ENCODE measurements around the gene GIMAP7.

The GIMAP7 gene

DNA sequence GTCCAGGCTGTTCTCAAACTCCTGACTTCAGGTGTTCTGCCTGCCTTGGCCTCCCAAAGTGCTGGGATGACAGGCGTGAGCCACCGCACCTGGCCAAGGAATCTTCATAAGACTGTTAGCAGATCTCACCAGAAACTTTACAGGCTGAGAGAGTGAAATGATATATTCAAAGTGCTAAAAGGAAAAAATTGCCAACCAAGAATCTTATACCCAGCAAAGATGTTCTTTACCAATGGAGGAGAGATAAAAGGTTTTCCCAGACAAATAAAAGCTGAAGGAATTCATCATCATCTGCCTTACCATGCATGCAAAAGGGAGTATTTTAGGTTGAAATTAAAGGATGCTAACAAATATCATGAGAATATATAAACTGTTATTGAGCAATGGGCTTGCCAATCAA, 23.6 kb downstream of the GIMAP7 start:
- ATAC-seq = no peak
- Mint-ChIP-seq H3K36me3 (peaks cover 17% of the 10 kb centered on the region), H3K27me3 (peaks cover 39% of the 10 kb centered on the region), H3K9me3 (peaks cover 24% of the 10 kb centered on the region), H3K27ac (no peak overlapping the region), H3K4me3 (no peak overlapping the region), H3K4me1 (no peaks in the 10 kb centered on the region)

DNA sequence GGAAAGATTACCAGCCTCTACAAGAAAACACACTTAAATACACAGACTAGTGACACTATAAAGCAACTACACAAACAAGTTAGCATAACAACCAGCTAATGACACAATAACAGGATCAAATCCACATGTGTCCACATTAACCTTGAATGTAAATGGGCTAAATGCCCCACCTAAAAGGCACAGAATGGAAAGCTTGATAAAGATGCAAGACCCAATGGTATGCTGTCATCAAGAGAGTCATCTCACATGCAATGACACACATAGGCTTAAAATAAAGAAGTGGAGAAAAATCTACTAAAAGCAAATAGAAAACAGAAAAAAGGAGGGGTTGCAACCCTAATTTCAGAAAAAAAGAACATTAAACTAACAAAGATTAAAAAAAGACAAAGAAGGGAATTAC, 38.5 kb downstream of the GIMAP7 start:
- H3K36me3 Mint-ChIP-seq = no peaks in the 10 kb centered on the region
- peaks cover 26% of the 10 kb centered on the region for H3K9me3 Mint-ChIP-seq
- H3K27ac Mint-ChIP-seq = no peak overlapping the region
- no peak overlapping the region for H3K4me3 Mint-ChIP-seq
- no peaks in the 10 kb centered on the region for H3K4me1 Mint-ChIP-seq
- no peak for ATAC-seq
- H3K27me3 Mint-ChIP-seq = peaks cover 43% of the 10 kb centered on the region

DNA sequence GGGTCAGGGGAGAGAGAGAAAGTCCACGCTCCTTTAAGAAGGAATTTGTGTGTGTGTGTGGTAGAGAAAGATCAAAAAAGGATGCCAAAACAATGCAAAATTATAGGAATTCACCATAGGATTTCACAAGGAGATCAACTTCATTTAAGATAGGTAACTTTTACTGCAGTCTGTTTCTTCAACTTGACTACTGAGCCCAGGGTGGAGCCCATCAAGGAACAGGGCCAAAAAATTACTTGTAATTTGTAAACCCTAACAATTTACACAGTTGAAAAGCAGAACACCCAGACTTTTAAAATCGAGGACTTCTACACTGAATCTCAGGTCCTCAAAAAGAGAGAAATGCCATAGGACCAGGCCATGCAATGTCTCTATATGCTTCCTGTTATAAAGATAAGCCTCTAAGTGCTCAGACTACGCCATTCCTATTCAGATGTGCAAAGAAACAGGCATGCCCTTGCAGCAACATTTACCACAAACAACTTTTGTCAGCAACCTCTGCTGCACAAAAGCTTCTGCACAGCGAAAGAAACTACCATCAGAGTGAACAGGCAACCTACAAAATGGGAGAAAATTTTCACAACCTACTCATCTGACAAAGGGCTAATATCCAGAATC, 42.0 kb downstream of the GIMAP7 start:
- Mint-ChIP-seq H3K27ac (no peak overlapping the region), H3K9me3 (peaks cover 28% of the 10 kb centered on the region), H3K27me3 (peaks cover 35% of the 10 kb centered on the region), H3K4me3 (no peak overlapping the region), H3K36me3 (no peaks in the 10 kb centered on the region), H3K4me1 (no peaks in the 10 kb centered on the region)
- ATAC-seq = no peak

DNA sequence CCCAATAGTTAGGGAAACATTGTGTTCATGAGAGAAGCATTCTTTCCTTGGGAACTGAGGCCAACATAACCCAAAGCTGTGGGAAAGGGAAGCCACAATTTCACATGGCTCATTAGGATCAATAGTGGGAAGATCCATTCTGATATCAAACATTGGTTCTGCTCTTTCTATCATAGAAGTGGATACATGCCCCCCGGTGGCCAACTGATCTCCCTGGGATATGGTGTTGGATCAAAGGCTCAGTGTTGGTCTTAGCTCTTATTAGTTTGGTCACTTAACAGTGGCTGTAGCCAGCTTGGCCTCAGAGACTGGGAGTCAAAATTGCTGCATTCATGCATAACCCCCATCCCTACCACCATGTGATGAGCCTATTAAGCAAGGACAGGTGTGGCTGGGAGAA, 45.8 kb downstream of the GIMAP7 start:
- Mint-ChIP-seq H3K9me3 (peaks cover 13% of the 10 kb centered on the region), H3K27me3 (peaks cover 15% of the 10 kb centered on the region), H3K4me3 (no peak overlapping the region), H3K4me1 (no peaks in the 10 kb centered on the region), H3K36me3 (no peaks in the 10 kb centered on the region), H3K27ac (no peak overlapping the region)
- ATAC-seq = no peak

DNA sequence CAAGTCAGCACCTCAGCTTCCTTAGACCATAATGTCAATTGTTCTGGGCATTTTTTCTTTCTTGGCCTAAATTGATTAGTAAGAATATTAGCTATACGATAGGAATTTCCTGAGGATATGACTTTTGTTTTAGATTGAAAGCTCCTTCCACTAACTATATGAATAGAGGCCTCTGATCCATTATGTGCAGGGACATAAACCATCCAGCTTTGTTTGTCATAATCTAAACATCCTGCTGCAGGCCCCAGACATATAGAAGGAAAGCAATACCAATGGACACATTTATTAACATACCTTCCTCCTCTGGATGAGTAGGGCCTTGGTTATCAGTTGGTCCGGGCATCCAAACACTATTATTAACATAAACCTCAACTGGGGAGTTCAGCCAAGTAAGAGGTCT, 48.2 kb downstream of the GIMAP7 start:
- H3K4me1 Mint-ChIP-seq = no peaks in the 10 kb centered on the region
- no peaks in the 10 kb centered on the region for H3K36me3 Mint-ChIP-seq
- no peak overlapping the region for H3K27ac Mint-ChIP-seq

DNA sequence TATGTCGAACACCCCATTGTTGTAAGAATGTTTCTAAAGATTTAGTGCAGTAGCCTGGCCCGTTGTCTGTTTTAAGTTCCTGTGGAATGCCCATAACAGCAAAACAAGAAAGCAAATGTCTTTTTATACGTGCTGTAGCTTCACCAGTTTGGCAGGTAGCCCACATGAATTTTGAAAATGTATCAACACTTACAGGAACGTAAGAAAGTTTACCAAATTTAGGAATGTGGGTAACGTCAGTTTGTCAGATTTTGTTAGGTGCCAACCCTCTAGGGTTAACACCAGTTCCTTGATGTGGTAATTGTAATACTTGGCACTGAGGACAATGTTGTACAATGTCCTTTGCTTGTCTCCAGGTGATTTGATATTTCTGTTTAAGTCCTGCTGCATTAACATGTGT, 49.3 kb downstream of the GIMAP7 start:
- Mint-ChIP-seq H3K9me3 (peaks cover 11% of the 10 kb centered on the region), H3K4me3 (no peak overlapping the region), H3K4me1 (peaks cover 3% of the 10 kb centered on the region), H3K27ac (no peak overlapping the region), H3K36me3 (no peaks in the 10 kb centered on the region), H3K27me3 (peaks cover 36% of the 10 kb centered on the region)
- no peak for ATAC-seq

More for the DNA sequence above, 48.2 kb downstream of the GIMAP7 start:
- H3K9me3 Mint-ChIP-seq = peaks cover 11% of the 10 kb centered on the region
- no peak for ATAC-seq
- peaks cover 36% of the 10 kb centered on the region for H3K27me3 Mint-ChIP-seq
- no peak overlapping the region for H3K4me3 Mint-ChIP-seq

DNA sequence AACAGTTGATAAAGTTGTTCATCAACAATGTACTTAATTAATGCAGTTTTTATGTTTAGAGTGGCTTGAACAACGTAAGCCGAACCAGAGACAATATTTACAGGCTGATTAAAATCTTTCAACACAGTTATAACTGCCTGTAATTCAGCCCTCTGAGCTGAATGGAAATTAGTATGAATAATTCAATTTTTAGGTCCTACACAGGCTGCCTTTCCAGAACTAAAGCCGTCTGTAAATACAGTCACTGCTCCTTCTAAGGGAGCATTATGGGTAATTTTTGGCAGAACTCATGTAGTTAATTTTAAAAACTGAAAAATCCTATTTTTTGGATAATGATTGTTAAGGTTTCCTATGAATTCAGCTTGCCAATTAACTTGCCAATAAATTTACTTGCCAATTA, 49.9 kb downstream of the GIMAP7 start:
- H3K9me3 Mint-ChIP-seq = peaks cover 9% of the 10 kb centered on the region
- H3K27me3 Mint-ChIP-seq = peaks cover 36% of the 10 kb centered on the region
- no peak overlapping the region for H3K4me3 Mint-ChIP-seq
- no peak overlapping the region for H3K27ac Mint-ChIP-seq
- ATAC-seq = no peak
- no peaks in the 10 kb centered on the region for H3K36me3 Mint-ChIP-seq
- H3K4me1 Mint-ChIP-seq = peaks cover 9% of the 10 kb centered on the region

DNA sequence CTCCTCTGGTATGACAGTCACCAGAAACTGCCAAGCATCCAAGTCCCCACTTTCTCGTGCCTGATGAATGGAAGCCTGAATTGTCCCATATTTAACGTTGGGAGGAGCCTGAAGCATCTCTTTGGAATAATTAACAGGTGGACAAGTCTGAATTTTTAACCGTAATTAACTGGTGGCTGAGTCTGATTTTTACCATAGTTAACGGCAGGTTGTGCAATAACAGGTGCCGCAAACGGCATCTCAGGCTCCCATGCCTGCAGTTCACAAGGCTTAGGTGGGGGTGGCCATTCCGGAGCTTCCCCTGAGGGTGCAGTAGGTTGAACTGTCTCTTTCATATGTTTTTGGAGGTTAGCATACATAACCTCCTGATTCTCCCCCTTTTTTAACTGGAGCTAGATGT, 50.6 kb downstream of the GIMAP7 start:
- no peak for ATAC-seq
- H3K27me3 Mint-ChIP-seq = peaks cover 36% of the 10 kb centered on the region
- H3K36me3 Mint-ChIP-seq = no peaks in the 10 kb centered on the region
- no peak overlapping the region for H3K27ac Mint-ChIP-seq
- peaks cover 11% of the 10 kb centered on the region for H3K4me1 Mint-ChIP-seq
- no peak overlapping the region for H3K4me3 Mint-ChIP-seq
- H3K9me3 Mint-ChIP-seq = peaks cover 5% of the 10 kb centered on the region

DNA sequence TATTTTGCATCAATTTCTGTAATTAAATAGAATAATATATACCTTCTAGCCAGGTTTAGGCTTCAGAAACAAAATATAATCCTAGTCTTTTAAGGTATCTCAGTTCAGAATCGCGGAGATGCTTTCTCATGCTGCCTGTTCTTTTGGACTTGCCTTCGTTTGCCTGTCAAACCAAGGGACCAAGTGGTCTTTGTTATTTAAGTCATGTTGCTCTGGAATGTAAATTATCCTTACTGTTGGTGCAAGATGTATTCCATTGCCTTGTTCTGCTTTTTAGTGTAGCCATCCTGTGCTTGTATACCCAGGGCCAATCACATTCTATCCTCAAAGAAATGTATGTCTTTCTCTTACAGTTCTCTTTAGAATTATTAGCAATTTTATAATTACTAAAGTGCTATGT, 51.5 kb downstream of the GIMAP7 start:
- Mint-ChIP-seq H3K4me3 (no peak overlapping the region), H3K27me3 (peaks cover 36% of the 10 kb centered on the region), H3K36me3 (no peaks in the 10 kb centered on the region), H3K9me3 (peaks cover 1% of the 10 kb centered on the region), H3K27ac (no peak overlapping the region), H3K4me1 (peaks cover 11% of the 10 kb centered on the region)
- ATAC-seq = no peak

DNA sequence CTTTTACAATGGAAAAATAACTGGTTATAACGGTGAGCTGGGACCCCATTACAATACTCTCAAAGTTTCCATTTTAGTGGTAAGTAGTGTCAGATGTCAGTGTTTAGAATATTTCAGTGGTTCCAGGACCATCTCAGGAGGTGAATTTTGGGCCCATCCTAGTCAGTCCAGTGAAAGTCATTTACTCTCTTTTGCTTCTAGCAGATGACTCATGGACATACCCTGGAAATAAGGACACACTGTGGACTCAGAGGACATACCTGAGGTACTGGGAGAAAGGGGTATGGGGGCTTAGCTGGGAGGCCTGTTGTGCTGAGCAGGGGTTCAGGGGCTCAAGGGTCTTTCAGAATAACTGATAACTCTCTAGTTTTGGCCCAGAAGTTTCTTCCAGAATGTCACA, 51.9 kb downstream of the GIMAP7 start:
- Mint-ChIP-seq H3K9me3 (no peaks in the 10 kb centered on the region), H3K27ac (no peak overlapping the region), H3K4me3 (no peak overlapping the region), H3K27me3 (peaks cover 36% of the 10 kb centered on the region), H3K4me1 (peaks cover 11% of the 10 kb centered on the region), H3K36me3 (no peaks in the 10 kb centered on the region)
- no peak for ATAC-seq

DNA sequence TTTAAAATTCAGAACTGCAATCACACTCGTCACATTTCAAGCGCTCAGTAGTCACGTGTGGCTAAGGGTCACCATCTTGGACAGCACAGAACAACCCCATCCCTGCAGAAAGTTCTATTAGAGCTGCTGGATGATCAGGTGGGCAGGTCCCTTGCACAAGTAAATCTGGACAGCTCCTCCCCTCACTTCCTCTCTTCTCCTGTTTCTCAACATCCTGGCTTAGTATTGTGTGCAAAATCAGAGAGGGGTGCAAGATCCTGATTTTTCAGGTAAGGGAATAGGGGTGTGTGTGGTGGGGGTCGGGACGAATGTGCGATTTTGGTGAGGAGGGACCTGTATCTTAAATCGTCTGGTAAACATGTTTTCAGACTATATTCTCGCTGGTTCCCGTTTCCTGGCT, 52.5 kb downstream of the GIMAP7 start, which contains the start of gene GIMAP4:
Gene GIMAP4 (plus strand): TSS at position 222 of the 400 bp plus-strand sequence. CDS start 2,512 bp downstream, outside the sequence.
- ATAC-seq = no peak
- Mint-ChIP-seq H3K27ac (no peak within 1 kb of the TSS), H3K27me3 (peaks cover 36% of the 10 kb centered on the region), H3K9me3 (no peaks in the 10 kb centered on the region), H3K4me3 (no peak within 1 kb of the TSS), H3K4me1 (peaks cover 11% of the 10 kb centered on the region), H3K36me3 (no peaks in the 10 kb centered on the region)

DNA sequence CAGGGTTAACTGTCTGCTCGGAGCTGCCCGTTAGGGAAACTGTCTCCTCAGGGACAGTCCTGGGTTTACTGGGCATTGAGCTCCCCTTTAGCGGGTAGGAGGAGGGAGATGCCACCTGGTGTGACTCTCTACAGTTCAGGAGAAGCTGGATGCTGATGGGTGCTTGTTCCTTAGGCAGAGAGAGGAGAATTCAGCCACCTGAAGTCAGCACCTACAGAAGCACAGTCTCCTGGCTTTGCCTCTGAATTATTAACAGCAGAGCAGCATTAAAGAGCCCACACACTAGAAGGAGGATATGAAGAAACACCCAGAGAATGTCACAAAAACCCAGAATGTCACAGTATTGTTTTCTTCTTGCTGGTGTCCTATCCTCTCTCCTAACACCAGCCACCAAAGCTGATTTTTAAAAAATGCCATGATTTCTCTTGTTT, 53.2 kb downstream of the GIMAP7 start:
- Mint-ChIP-seq H3K27me3 (peaks cover 36% of the 10 kb centered on the region), H3K4me3 (no peak overlapping the region), H3K4me1 (peaks cover 11% of the 10 kb centered on the region), H3K36me3 (no peaks in the 10 kb centered on the region), H3K9me3 (no peaks in the 10 kb centered on the region), H3K27ac (no peak overlapping the region)
- no peak for ATAC-seq

DNA sequence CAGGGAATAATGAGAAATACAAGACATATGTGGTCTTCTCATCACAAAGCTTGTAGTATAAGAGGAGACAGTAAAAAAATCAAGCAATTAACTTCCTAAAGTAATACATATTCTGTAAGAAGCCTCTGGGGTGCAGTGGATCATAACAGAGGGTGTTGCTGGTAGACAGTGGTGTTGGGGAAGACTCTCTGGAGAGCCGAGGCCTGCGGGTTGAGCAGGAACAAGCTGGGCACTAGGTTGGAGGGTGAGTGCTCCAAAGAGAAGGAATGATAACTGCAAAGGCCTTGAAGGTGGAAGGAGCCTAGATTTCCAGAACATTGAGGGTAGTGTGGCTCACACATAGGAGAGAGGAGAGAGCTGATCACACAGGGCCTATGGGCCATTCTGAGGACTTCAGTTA, 54.0 kb downstream of the GIMAP7 start:
- Mint-ChIP-seq H3K4me3 (no peak overlapping the region), H3K27me3 (peaks cover 30% of the 10 kb centered on the region), H3K9me3 (no peaks in the 10 kb centered on the region), H3K36me3 (no peaks in the 10 kb centered on the region), H3K27ac (no peak overlapping the region), H3K4me1 (peaks cover 11% of the 10 kb centered on the region)
- no peak for ATAC-seq

DNA sequence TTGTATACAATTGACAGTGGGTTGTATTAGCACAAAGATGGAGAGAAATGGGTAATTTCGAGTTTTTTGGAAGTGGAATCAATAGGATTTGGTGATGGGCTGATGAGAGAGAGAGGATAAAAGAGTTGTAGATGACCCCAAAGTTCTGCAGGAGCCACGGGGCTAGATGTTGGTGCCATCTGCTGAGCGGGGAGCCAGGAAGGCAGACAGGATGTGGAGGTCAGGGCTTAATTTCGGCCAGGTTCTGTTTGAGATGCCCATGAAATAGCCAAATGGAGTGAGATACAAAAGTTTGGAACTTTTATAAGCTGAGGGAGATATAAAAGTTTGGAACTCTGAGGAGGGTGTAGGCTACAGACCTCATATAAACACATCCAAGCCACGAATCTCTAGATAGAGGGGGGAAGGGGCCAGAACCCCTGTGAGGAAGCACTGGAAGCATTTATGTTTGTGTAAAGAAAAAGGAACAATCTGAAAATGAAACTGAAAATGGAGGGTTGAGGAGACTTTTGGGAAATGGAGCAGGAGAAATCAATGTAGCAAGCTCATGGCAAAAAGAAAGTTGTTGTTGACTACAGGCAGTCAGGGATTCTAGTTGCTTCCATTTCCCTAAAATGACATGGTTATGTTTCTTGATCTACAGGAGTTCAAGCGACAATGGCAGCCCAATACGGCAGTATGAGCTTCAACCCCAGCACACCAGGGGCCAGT, 54.7 kb downstream of the GIMAP7 start:
- Mint-ChIP-seq H3K27ac (no peak overlapping the region), H3K4me1 (peaks cover 11% of the 10 kb centered on the region), H3K27me3 (peaks cover 23% of the 10 kb centered on the region)

More for the DNA sequence above, 54.7 kb downstream of the GIMAP7 start:
- ATAC-seq = no peak
- Mint-ChIP-seq H3K36me3 (no peaks in the 10 kb centered on the region), H3K4me3 (no peak overlapping the region), H3K9me3 (no peaks in the 10 kb centered on the region)
